Measurements from ENCODE around the gene MT2A.

DNA sequence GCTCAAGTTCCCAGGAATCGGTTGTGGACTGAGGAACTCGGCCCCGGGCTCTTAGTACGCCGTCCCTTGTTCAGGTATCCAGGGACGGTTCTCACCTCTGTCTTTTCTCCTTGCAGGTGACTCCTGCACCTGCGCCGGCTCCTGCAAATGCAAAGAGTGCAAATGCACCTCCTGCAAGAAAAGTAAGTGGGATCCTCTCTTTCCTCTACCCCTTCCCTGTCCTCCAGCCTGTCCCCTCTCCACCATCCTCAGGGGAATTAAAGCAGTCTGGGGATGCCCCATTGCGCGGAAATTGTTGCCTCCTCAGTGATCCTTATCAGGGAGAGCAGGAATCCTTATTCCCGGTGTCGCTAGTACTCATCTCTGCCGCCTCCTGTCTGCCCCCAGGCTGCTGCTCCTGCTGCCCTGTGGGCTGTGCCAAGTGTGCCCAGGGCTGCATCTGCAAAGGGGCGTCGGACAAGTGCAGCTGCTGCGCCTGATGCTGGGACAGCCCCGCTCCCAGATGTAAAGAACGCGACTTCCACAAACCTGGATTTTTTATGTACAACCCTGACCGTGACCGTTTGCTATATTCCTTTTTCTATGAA lies 585 bp downstream of the MT2A start:
- TF ChIP-seq POLR2A (IDR thresholded peaks at IDR 0.05; ENCODE audit: low read depth, low read length) = no peak
- no peak for TF ChIP-seq PAX5 (IDR thresholded peaks at IDR 0.05; ENCODE audit: insufficient read depth, low read length, severe bottlenecking)
- no peak for TF ChIP-seq POLR2AphosphoS5 (IDR thresholded peaks at IDR 0.05; ENCODE audit: low read depth, low read length)
- TF ChIP-seq TAF1 (IDR thresholded peaks at IDR 0.05; ENCODE audit: low read depth, low read length) = no peak
- TF ChIP-seq POU2F2 (IDR thresholded peaks at IDR 0.05; ENCODE audit: low read depth, low read length) = no peak

Measured in GM12891 (cell line).